Gastroesophageal sphincter (tissue), 3 donors: ENCODE data around the gene RBM39.

Experiments
- POLR2A ChIP-seq, 2 donors: fragments of 450-650 bp; IDR thresholded peaks; one replicate each; pipeline ENCODE4 v1.6.1; 2017; ENCODE audit warnings: antibody characterized with exemption in 2 of 2, mild to moderate bottlenecking in 2 of 2, moderate library complexity in 1 of 2
- POLR2AphosphoS5 ChIP-seq: sonication (generic); formaldehyde crosslinking; IDR thresholded peaks from one replicate; pipeline ENCODE4 v1.6.1; 2017; ENCODE audit warnings: antibody characterized with exemption
- TF ChIP-seq, protein P1 (sequence below), 4 experiments: fragments of 200-600 bp in 2 of 4; fragments of 450-650 bp in 2 of 4; sonication (generic) in 1 of 4; IDR thresholded peaks; one replicate each; pipeline ENCODE4 v1.5.1; 2017 to 2019; ENCODE audit warnings: antibody characterized with exemption in 4 of 4, mild to moderate bottlenecking in 2 of 4, moderate library complexity in 2 of 4

DNA sequence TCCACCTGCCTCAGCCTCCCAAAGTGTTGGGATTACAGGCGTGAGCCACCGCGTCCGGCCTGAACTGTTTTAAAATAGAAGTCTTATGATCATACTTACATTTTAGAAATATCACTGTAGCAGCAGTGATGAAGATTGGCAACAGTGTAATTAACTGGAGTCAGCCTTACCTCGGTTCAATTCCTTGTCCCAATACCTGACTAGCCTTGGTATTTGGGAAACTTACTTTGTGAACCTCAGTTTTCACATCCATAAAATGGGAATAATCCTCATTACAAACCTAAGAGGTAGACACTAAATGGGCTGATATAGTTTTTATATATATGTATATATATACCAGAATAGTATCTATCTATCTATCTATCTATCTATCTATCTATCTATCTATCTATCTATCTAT is 49.0 kb upstream of the RBM39 start:
- TF ChIP-seq POLR2A (IDR thresholded peaks at IDR 0.05) (no peak), POLR2AphosphoS5 (no peak)
- TF ChIP-seq, protein P1, sequence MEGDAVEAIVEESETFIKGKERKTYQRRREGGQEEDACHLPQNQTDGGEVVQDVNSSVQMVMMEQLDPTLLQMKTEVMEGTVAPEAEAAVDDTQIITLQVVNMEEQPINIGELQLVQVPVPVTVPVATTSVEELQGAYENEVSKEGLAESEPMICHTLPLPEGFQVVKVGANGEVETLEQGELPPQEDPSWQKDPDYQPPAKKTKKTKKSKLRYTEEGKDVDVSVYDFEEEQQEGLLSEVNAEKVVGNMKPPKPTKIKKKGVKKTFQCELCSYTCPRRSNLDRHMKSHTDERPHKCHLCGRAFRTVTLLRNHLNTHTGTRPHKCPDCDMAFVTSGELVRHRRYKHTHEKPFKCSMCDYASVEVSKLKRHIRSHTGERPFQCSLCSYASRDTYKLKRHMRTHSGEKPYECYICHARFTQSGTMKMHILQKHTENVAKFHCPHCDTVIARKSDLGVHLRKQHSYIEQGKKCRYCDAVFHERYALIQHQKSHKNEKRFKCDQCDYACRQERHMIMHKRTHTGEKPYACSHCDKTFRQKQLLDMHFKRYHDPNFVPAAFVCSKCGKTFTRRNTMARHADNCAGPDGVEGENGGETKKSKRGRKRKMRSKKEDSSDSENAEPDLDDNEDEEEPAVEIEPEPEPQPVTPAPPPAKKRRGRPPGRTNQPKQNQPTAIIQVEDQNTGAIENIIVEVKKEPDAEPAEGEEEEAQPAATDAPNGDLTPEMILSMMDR (IDR thresholded peaks at IDR 0.05) = no peak
